BE2C (cell line): ENCODE data around the gene LRRTM4.
"Not testable (repeated sequence)": the region's sequence is repeated elsewhere in the genome, so short reads cannot be mapped to it uniquely, and the experiment has no call there.

Experiments used
- DNase-seq: peaks from one replicate; pipeline ENCODE4 v3.0.0-alpha.2; 2020
- H3K27me3 ChIP-seq: fragments of 250-450 bp; sonication (Bioruptor Pico); 2 replicates; pipeline ENCODE4 v1.5.1; 2020; ENCODE audit warnings: mild to moderate bottlenecking
- H3K36me3 ChIP-seq: fragments of 250-450 bp; sonication (Bioruptor Pico); 2 replicates; pipeline ENCODE4 v1.5.1; 2020; ENCODE audit warnings: mild to moderate bottlenecking
- H3K4me1 ChIP-seq: fragments of 250-450 bp; sonication (Bioruptor Pico); 2 replicates; pipeline ENCODE4 v1.5.1; 2020
- H3K4me3 ChIP-seq: 2 replicates; pipeline ENCODE4 v1.5.1; 2011; ENCODE audit warnings: low read depth, low read length
- H3K9me3 ChIP-seq: fragments of 250-450 bp; sonication (Bioruptor Pico); 2 replicates; pipeline ENCODE4 v1.5.1; 2020
- TF ChIP-seq, protein P1 (sequence below): IDR thresholded peaks from 2 replicates; pipeline ENCODE4 v1.5.1; 2012; ENCODE audit warnings: mild to moderate bottlenecking, low read depth, low read length

Gene LRRTM4

DNA sequence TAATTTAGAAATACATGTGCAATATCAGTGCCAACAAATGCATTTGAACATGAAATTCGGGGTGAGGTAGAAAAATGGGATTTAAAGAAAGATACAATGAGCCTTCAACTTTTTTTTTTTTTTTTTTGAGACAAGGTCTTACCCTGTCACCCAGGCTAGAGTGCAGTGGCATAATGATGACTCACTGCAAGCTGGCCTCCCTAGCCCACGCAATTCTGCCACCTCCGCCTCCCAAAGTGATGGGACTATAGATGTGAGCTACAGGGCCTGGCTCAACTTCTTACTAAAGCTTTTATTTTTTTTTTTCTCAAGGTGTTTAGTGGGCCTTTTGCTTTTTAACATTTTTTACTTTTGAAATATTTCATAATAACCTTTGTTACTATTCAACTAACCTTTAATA, 365.6 kb downstream of the LRRTM4 start:
- Histone ChIP-seq H3K36me3 (no peaks in the 10 kb centered on the region), H3K9me3 (no peaks in the 10 kb centered on the region), H3K4me1 (no peaks in the 10 kb centered on the region), H3K27me3 (no peaks in the 10 kb centered on the region), H3K4me3 (no peak overlapping the region)
- TF ChIP-seq, protein P1, sequence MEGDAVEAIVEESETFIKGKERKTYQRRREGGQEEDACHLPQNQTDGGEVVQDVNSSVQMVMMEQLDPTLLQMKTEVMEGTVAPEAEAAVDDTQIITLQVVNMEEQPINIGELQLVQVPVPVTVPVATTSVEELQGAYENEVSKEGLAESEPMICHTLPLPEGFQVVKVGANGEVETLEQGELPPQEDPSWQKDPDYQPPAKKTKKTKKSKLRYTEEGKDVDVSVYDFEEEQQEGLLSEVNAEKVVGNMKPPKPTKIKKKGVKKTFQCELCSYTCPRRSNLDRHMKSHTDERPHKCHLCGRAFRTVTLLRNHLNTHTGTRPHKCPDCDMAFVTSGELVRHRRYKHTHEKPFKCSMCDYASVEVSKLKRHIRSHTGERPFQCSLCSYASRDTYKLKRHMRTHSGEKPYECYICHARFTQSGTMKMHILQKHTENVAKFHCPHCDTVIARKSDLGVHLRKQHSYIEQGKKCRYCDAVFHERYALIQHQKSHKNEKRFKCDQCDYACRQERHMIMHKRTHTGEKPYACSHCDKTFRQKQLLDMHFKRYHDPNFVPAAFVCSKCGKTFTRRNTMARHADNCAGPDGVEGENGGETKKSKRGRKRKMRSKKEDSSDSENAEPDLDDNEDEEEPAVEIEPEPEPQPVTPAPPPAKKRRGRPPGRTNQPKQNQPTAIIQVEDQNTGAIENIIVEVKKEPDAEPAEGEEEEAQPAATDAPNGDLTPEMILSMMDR = no peak
- DNase-seq = peak; percentile 10

GRCh38 chr2:77155511-77155910, 366.7 kb downstream of the LRRTM4 start:
- Histone ChIP-seq H3K4me1 (no peaks in the 10 kb centered on the region), H3K36me3 (no peaks in the 10 kb centered on the region), H3K4me3 (no peak overlapping the region), H3K27me3 (no peaks in the 10 kb centered on the region), H3K9me3 (no peaks in the 10 kb centered on the region)
- TF ChIP-seq, protein P1 = no peak
- no peak for DNase-seq

- H3K27me3 ChIP-seq = no peaks in the 10 kb centered on the region
- H3K9me3 ChIP-seq = no peaks in the 10 kb centered on the region
- no peak overlapping the region for H3K4me3 ChIP-seq
- no peaks in the 10 kb centered on the region for H3K36me3 ChIP-seq
- DNase-seq = no peak
- no peaks in the 10 kb centered on the region for H3K4me1 ChIP-seq
- TF ChIP-seq, protein P1 = no peak
These were observed 372.6 kb downstream of the LRRTM4 start for GRCh38 chr2:77149565-77149964.

GRCh38 chr2:77147153-77147552, 375.0 kb downstream of the LRRTM4 start:
- Histone ChIP-seq H3K36me3 (no peaks in the 10 kb centered on the region), H3K27me3 (no peaks in the 10 kb centered on the region), H3K4me1 (no peaks in the 10 kb centered on the region), H3K9me3 (no peaks in the 10 kb centered on the region), H3K4me3 (no peak overlapping the region)
- DNase-seq = no peak
- TF ChIP-seq, protein P1 = no peak

GRCh38 chr2:77144772-77145171, 377.4 kb downstream of the LRRTM4 start:
- TF ChIP-seq, protein P1 = no peak
- Histone ChIP-seq H3K4me1 (no peaks in the 10 kb centered on the region), H3K27me3 (no peaks in the 10 kb centered on the region), H3K36me3 (no peaks in the 10 kb centered on the region), H3K4me3 (no peak overlapping the region), H3K9me3 (no peaks in the 10 kb centered on the region)
- DNase-seq = no peak

DNA sequence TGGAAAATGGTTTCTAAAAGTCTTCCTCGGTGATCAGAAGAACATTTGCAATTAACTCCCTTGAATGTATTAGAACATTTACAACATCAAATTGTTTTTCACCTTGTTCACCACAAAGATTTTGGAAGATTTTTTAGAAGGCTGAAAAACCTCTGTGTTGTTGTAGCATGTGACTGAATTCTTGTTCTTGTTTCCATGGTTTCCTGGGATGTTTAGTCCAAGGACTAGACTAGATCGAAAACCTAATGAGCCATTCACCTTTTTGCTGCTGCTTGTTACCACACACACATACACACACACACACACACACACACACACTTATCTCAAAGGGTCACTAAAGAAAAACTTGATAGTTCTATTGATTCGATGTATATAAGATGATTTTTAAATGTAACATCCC, 380.0 kb downstream of the LRRTM4 start:
- no peaks in the 10 kb centered on the region for H3K27me3 ChIP-seq
- H3K4me3 ChIP-seq = no peak overlapping the region
- no peaks in the 10 kb centered on the region for H3K4me1 ChIP-seq
- no peaks in the 10 kb centered on the region for H3K9me3 ChIP-seq
- H3K36me3 ChIP-seq = no peaks in the 10 kb centered on the region
- DNase-seq = no peak
- TF ChIP-seq, protein P1 = no peak

- H3K9me3 ChIP-seq, H3K36me3 ChIP-seq, H3K4me3 ChIP-seq, DNase-seq, H3K27me3 ChIP-seq, H3K4me1 ChIP-seq: not testable (repeated sequence)
These were observed 393.7 kb downstream of the LRRTM4 start for GRCh38 chr2:77128479-77128878.
